ENCODE data around the gene CFAP157.

DNA sequence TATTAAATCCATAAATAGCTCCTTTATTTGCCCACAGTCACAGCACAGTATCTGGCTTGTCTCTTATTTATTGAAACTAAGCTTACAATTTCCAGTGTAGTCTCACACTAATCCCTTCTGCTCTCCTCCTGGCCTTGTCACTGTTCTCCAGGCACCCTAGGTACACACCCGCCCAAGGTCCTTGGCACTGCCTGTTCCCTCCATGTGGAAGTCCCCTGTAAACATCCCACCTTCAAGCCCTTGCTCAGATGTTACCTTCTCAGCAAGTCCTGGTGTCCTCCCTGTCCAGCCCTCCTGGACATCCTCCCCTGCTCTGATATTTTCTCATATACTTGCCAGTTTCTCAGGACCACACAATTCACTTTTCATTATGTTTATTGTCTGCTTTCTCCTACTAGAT is 44.2 kb upstream of the CFAP157 start:
- TF ChIP-seq, protein P1, sequence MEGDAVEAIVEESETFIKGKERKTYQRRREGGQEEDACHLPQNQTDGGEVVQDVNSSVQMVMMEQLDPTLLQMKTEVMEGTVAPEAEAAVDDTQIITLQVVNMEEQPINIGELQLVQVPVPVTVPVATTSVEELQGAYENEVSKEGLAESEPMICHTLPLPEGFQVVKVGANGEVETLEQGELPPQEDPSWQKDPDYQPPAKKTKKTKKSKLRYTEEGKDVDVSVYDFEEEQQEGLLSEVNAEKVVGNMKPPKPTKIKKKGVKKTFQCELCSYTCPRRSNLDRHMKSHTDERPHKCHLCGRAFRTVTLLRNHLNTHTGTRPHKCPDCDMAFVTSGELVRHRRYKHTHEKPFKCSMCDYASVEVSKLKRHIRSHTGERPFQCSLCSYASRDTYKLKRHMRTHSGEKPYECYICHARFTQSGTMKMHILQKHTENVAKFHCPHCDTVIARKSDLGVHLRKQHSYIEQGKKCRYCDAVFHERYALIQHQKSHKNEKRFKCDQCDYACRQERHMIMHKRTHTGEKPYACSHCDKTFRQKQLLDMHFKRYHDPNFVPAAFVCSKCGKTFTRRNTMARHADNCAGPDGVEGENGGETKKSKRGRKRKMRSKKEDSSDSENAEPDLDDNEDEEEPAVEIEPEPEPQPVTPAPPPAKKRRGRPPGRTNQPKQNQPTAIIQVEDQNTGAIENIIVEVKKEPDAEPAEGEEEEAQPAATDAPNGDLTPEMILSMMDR (conservative IDR thresholded peaks at IDR 0.05 in 1 of 2, IDR thresholded peaks at IDR 0.05 in 1 of 2; ENCODE audit: extremely low read depth in 1 of 2, insufficient read depth in 1 of 2, low read depth in 1 of 2, low read length in 2 of 2), result no peak
- no peak for TF ChIP-seq EZH2 (IDR thresholded peaks at IDR 0.05; ENCODE audit: borderline replicate concordance, low read length)
